ENCODE results near the gene PPP3CA. TPM values are rescaled to one million over a fixed set of nuclear protein-coding genes. Genes with fewer than 3 reads are reported as not detected.

The PPP3CA gene
- total RNA-seq, 1 donor from 2014 or later: 16.7 TPM

- DNase-seq: no peak
- Histone ChIP-seq H3K27ac (replicated peaks) (no peak overlapping the region), H3K4me1 (peaks cover 25% of the 10 kb centered on the region), H3K36me3 (no peaks in the 10 kb centered on the region), H3K27me3 (ENCODE audit: low read depth) (no peaks in the 10 kb centered on the region), H3K9me3 (replicated peaks) (no peaks in the 10 kb centered on the region), H3K4me3 (no peak overlapping the region)
- intact Hi-C loops (cut with micrococcal nuclease): no loop called here
- TF ChIP-seq CTCF (IDR thresholded peaks at IDR 0.05; ENCODE audit: borderline replicate concordance): no peak
Measured at GRCh38 chr4:101251261-101251660, 96.1 kb downstream of the PPP3CA start.

- intact Hi-C loops (cut with micrococcal nuclease): no loop called here
- no peaks in the 10 kb centered on the region for H3K36me3 ChIP-seq
- TF ChIP-seq CTCF (IDR thresholded peaks at IDR 0.05; ENCODE audit: borderline replicate concordance): no peak
- H3K27ac ChIP-seq (replicated peaks): no peak overlapping the region
- H3K27me3 ChIP-seq (ENCODE audit: low read depth): no peaks in the 10 kb centered on the region
- H3K4me3 ChIP-seq: no peak overlapping the region
- DNase-seq: no peak
- H3K4me1 ChIP-seq: peaks cover 3% of the 10 kb centered on the region
- no peaks in the 10 kb centered on the region for H3K9me3 ChIP-seq (replicated peaks)
Measured at GRCh38 chr4:101244349-101244748, 103.0 kb downstream of the PPP3CA start.

GRCh38 chr4:101242441-101242840 is 104.9 kb downstream of the PPP3CA start:
- TF ChIP-seq CTCF (IDR thresholded peaks at IDR 0.05; ENCODE audit: borderline replicate concordance): no peak
- Histone ChIP-seq H3K4me1 (peaks cover 14% of the 10 kb centered on the region), H3K27me3 (ENCODE audit: low read depth) (no peaks in the 10 kb centered on the region), H3K27ac (replicated peaks) (no peak overlapping the region), H3K4me3 (no peak overlapping the region), H3K36me3 (no peaks in the 10 kb centered on the region), H3K9me3 (replicated peaks) (no peaks in the 10 kb centered on the region)
- intact Hi-C loops (cut with micrococcal nuclease): no loop called here
- DNase-seq: no peak

- DNase-seq: no peak
- Histone ChIP-seq H3K27ac (replicated peaks) (no peak overlapping the region), H3K4me1 (peaks cover 14% of the 10 kb centered on the region), H3K27me3 (ENCODE audit: low read depth) (no peaks in the 10 kb centered on the region), H3K36me3 (no peaks in the 10 kb centered on the region), H3K4me3 (no peak overlapping the region), H3K9me3 (replicated peaks) (no peaks in the 10 kb centered on the region)
- no peak for TF ChIP-seq CTCF (IDR thresholded peaks at IDR 0.05; ENCODE audit: borderline replicate concordance)
- intact Hi-C loops (cut with micrococcal nuclease): no loop called here
Measured at GRCh38 chr4:101240099-101240498, 107.2 kb downstream of the PPP3CA start.

GRCh38 chr4:101239665-101240064 is 107.7 kb downstream of the PPP3CA start:
- no peak overlapping the region for H3K27ac ChIP-seq (replicated peaks)
- TF ChIP-seq CTCF (IDR thresholded peaks at IDR 0.05; ENCODE audit: borderline replicate concordance): no peak
- no peaks in the 10 kb centered on the region for H3K27me3 ChIP-seq (ENCODE audit: low read depth)
- peaks cover 14% of the 10 kb centered on the region for H3K4me1 ChIP-seq
- intact Hi-C loops (cut with micrococcal nuclease): no loop called here
- no peak for DNase-seq
- no peaks in the 10 kb centered on the region for H3K36me3 ChIP-seq
- no peak overlapping the region for H3K4me3 ChIP-seq
- H3K9me3 ChIP-seq (replicated peaks): no peaks in the 10 kb centered on the region

GRCh38 chr4:101238706-101239105 is 108.6 kb downstream of the PPP3CA start:
- Histone ChIP-seq H3K9me3 (replicated peaks) (no peaks in the 10 kb centered on the region), H3K4me1 (peaks cover 14% of the 10 kb centered on the region), H3K27me3 (ENCODE audit: low read depth) (no peaks in the 10 kb centered on the region), H3K36me3 (no peaks in the 10 kb centered on the region), H3K27ac (replicated peaks) (no peak overlapping the region), H3K4me3 (no peak overlapping the region)
- intact Hi-C loops (cut with micrococcal nuclease): no loop called here
- no peak for DNase-seq
- no peak for TF ChIP-seq CTCF (IDR thresholded peaks at IDR 0.05; ENCODE audit: borderline replicate concordance)
